H7 (cell line): Measurements from ENCODE around the gene NIT1. TPM values are rescaled to one million over a fixed set of nuclear protein-coding genes. Genes with fewer than 3 reads are reported as not detected.
"Not testable (repeated sequence)": the region's sequence is repeated elsewhere in the genome, so short reads cannot be mapped to it uniquely, and the experiment has no call there.

Experiments
- DNase-seq: peaks from one replicate; pipeline ENCODE4 v3.0.0; 2012
- H3K27me3 ChIP-seq: 2 replicates; pipeline ENCODE4 v1.6.0; 2011; ENCODE audit warnings: mild to moderate bottlenecking, low read length; ENCODE audit not compliant: control insufficient read depth, insufficient read depth
- H3K36me3 ChIP-seq: replicated peaks from 2 replicates; pipeline ENCODE4 v1.5.1; 2011; ENCODE audit warnings: low read length; ENCODE audit not compliant: control insufficient read depth, insufficient read depth
- H3K4me3 ChIP-seq: 2 replicates; pipeline ENCODE4 v1.5.1; 2011; ENCODE audit warnings: low read depth, mild to moderate bottlenecking, control low read depth, low read length, moderate library complexity; ENCODE audit not compliant: insufficient read depth
- total RNA-seq: library from RNA; depleted of rRNA; stranded (reverse); fragments of >200 nt; shearing (Covaris generic); gene quantifications from 2 replicates; pipeline ENCODE4 v1.2.3, GENCODE V29; 2014

The NIT1 gene
- total RNA-seq, 1 experiment from 2014 or later, result 81.5 TPM

DNA sequence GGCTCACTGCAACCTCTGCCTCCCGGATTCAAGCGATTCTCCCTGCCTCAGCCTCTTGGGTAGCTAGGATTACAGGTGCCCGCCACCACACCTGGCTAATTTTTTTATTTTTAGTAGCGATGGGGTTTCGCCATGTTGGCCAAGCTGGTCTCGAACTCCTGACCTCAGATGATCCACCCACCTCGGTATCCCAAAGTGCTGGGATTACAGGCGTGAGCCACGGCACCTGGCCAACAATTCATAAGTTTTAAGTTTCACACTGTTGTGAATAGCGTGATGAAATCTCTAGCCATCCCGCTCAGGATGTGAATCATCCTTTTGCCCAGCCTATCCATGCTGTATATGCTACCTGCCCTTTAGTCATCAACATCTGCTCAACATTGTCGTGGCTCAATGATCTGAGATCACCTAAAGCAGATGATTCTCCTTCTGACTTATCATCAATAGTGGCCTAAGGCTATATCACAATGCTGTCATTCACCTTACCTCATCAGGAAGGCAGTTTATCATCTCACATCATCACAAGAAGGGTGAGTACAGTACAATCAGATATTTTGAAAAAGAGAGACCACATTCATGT, 2.7 kb upstream of the NIT1 start:
- no peak for DNase-seq
- H3K36me3 ChIP-seq, result peaks cover 6% of the 10 kb centered on the region
- no peak overlapping the region for H3K4me3 ChIP-seq
- no peaks in the 10 kb centered on the region for H3K27me3 ChIP-seq

DNA sequence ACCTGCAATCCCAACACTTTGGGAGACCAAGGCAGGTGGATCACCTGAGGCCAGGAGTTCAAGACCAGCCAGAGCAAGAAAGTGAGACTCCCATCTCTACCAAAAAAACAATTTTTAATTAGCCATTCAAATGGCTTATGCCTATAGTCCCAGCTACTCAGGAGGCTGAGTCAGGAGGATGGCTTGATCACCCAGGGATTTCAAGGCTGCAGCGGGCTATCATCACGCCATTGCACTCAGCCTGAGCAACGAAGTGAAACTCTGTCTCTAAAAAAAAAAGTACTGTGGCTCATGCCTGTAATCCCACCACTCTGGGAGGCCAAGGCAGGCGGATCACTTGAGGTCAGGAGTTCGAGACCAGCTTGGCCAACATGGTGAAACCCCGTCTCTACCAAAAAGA, 1.9 kb upstream of the NIT1 start:
- not testable (repeated sequence) for H3K27me3 ChIP-seq, H3K36me3 ChIP-seq, DNase-seq, H3K4me3 ChIP-seq

DNA sequence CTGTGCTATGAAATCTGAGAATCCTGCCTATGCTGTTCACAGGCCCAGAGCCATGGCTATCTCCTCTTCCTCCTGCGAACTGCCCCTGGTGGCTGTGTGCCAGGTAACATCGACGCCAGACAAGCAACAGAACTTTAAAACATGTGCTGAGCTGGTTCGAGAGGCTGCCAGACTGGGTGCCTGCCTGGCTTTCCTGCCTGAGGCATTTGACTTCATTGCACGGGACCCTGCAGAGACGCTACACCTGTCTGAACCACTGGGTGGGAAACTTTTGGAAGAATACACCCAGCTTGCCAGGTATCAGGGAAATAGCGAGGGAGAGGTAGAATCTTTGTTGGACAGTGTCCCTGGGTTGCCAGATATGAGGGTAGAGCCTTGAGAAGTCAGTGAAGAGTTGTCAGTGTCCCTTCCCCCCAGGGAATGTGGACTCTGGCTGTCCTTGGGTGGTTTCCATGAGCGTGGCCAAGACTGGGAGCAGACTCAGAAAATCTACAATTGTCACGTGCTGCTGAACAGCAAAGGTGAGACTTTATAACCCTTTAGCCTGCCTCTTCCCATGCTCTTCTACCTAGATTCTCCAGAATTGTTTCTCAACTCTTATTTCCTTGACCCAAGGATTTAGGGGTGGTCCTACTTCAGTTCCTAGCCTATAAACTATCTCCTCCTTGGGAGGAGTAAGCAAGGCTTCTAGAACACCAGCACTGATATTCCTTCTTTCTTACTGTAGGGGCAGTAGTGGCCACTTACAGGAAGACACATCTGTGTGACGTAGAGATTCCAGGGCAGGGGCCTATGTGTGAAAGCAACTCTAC, 1.4 kb downstream of the NIT1 start:
- Histone ChIP-seq H3K4me3 (peak overlapping the region; percentile 91; the same call in 1 of the 2 replicates), H3K27me3 (no peaks in the 10 kb centered on the region), H3K36me3 (peaks cover 35% of the 10 kb centered on the region)
- DNase-seq, result peak; percentile 81

DNA sequence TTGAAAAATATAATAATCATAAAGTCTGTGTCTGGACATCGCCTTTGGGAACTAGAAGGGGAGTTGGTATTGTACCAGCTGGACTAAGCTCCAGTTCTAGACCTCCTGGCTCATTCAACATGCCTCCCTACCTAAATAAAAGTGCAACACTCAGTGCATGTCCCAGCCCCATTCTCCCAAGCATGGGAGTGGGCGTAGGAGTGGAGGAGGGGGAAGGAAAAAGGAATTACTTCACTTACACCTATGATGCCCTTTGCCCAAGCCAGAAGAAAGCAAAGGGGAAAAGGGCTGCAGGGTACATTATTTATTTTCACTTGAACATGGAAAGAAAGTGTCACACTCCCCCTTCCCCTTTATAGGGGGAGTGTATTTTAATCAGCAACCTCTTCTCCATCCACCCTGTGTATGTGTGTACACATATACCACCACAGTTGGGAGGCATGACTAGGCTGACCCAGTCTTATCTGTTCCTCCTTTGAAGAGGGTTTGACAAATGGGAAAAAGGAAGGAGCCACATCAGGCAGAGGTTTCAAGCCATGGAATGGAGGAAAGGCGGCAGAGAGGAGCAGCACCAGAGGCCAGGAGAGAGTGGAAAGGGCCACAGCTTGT, 3.2 kb downstream of the NIT1 start:
- no peak overlapping the region for H3K4me3 ChIP-seq
- H3K27me3 ChIP-seq, result no peaks in the 10 kb centered on the region
- peaks cover 36% of the 10 kb centered on the region for H3K36me3 ChIP-seq
- no peak for DNase-seq

DNA sequence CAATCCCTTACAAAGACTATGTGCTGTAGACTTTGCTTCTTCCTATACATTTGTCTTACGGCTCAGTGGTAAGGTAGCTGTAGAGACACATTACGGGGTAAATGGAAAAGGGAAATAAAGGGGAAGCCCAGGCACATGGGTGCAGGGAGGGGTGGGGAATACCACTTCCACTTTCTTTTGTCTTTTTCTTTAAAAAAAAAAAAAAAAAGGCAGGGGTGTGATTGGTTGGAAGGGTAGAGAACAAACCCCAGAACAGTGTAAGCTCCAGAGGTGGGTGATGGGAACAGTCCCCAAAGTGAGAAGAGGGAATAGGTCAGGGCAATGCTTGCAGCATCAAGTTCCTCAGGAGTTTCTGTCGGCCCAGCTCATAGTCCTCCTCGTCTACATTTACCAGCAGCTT, 3.9 kb downstream of the NIT1 start:
- H3K4me3 ChIP-seq, result no peak overlapping the region
- no peaks in the 10 kb centered on the region for H3K27me3 ChIP-seq
- DNase-seq, result no peak
- H3K36me3 ChIP-seq, result peaks cover 36% of the 10 kb centered on the region

DNA sequence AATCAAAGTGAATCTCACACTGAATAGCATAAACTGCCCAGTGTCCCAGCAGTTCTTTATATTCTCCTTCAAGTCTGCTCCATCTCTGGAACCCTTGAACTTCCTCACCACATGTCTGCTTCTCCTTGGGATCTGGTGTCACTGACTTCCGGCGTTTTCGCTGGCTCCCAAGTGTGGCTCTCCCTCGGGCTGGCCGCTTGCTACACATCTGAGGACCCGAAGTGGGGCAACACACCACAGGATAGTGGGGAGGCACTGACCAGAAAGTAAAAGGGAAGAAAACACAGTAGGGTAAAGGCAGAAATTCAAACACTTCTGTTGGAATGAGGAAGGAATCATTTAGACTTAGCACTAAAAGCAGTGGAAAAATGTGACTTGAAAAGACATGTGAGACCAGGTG, 5.1 kb downstream of the NIT1 start:
- DNase-seq, result no peak
- peaks cover 36% of the 10 kb centered on the region for H3K36me3 ChIP-seq
- H3K27me3 ChIP-seq, result no peaks in the 10 kb centered on the region

DNA sequence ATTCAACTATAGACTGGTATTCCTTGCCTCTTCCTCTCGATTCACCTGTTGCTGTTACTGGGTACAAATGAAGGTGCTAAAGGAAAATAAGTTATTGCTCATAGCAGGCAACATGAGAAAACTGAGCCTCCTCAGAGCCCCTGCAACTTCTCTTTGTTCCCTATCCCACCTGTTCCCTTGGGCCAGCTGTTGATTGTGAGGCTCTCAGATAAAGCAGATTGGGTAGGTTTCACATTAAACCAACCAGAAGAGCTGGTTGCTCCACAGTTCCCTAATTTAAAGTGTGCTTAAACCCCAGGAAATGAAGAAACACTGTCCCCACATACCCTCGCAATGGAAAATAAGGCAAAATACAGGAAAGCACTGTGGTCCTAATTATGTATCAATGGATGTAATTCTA, 9.7 kb downstream of the NIT1 start:
- Histone ChIP-seq H3K4me3 (no peak overlapping the region), H3K36me3 (peaks cover 15% of the 10 kb centered on the region), H3K27me3 (no peaks in the 10 kb centered on the region)
- no peak for DNase-seq

More for the DNA sequence above, 5.1 kb downstream of the NIT1 start:
- H3K4me3 ChIP-seq, result no peak overlapping the region

DNA sequence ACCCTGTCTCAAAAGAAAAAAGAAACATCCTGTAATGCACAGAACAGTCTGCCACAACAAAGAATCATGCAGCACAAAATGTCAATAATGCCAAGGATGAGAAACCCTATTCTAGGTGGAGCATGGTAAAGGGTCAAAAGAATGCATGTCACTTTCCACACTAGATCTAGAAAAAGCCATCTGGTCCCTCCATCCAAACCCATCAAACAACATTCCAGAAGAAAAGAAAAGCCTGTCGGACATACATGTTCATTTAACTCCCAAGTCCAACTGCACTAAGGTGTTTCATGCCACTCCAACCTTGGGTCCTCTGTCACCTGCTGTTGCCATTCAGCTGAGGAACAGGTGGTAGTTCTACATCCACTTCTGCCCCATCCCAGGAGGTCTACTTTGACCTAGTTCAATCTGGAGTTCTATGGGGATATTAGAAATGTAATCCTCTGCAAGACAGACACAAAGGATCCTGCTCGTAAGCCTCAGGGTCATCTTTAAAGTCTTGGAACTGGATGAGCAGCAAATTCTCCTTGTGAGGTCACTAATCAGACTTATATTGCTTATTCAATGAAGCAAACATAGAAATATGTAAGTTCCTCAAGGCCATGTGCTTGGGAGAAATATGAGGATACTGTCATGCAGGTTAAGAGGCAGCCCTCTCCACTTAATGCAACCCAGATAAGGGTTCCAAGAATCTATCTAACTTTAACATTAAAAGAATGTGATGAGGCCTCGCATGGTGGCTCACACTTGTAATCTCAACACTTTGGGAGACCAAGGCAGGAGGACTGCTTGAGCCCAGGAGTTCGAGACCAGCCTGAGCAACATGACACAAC, 10.9 kb downstream of the NIT1 start:
- Histone ChIP-seq H3K36me3 (peaks cover 7% of the 10 kb centered on the region), H3K4me3 (no peak overlapping the region), H3K27me3 (no peaks in the 10 kb centered on the region)
- DNase-seq, result no peak

DNA sequence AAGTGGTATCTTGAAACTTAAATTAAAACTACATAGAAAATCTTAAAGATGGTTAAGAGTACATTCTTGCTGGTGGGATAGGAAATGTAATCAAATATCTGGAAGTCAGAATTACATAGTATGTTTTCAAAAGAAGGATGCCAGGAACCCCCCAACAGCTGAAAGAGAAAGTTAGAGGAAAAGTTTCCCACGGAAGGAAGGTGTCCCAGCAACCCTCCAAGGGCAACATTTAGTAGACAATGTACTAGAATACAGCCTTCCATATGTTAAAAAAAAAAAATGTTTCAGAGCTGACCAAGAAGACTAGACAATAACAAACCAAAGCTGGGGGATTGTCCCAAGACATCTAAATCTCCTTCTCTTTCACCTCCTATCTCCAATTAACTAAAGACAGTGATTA, 12.4 kb downstream of the NIT1 start:
- Histone ChIP-seq H3K4me3 (no peak overlapping the region), H3K36me3 (peaks cover 3% of the 10 kb centered on the region), H3K27me3 (no peaks in the 10 kb centered on the region)
- no peak for DNase-seq

DNA sequence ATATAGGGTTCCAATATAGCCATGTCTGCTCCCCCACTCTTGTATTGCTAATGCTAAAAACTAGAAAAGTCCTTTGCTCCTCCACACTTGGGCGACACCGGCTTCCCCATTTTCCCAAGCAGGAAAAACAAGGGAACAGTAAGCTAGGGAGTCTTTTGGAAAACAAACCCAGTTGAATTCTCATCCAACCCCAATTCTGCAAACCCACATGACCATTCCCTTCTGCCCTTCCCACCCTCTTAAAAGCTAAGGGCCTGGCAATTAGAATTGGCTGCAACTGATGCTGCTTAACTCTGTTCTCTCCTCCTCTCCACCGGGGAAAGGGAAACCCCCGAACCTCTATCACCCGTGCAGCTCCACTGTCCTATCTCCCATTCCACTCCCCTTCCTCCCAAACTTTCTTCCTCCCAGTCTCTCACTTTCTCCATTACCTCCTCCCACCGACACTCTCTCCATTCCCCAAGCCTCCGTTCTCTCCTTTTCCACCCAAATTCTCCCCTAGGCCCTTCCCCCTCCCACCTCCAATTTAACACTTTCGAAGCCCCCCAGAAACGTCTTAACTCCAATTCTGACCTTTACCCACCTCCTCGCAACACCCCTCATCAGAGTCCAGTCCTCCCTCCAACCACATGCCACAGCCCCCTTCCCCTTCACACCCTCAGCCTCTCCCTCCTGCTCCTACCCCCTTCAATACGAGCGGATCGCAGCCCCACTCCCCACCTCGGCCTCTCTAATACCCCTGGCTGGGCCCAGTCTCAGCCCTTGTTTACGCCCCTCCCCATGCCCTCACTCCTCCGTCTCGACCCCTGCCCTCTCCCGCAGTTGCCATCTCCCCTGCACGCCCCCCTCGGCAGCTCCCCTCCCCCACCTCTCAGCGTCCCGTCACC, 13.9 kb downstream of the NIT1 start:
- DNase-seq, result no peak
- no peaks in the 10 kb centered on the region for H3K27me3 ChIP-seq
- H3K36me3 ChIP-seq, result peaks cover 3% of the 10 kb centered on the region
- peak overlapping the region; percentile 74 for H3K4me3 ChIP-seq

DNA sequence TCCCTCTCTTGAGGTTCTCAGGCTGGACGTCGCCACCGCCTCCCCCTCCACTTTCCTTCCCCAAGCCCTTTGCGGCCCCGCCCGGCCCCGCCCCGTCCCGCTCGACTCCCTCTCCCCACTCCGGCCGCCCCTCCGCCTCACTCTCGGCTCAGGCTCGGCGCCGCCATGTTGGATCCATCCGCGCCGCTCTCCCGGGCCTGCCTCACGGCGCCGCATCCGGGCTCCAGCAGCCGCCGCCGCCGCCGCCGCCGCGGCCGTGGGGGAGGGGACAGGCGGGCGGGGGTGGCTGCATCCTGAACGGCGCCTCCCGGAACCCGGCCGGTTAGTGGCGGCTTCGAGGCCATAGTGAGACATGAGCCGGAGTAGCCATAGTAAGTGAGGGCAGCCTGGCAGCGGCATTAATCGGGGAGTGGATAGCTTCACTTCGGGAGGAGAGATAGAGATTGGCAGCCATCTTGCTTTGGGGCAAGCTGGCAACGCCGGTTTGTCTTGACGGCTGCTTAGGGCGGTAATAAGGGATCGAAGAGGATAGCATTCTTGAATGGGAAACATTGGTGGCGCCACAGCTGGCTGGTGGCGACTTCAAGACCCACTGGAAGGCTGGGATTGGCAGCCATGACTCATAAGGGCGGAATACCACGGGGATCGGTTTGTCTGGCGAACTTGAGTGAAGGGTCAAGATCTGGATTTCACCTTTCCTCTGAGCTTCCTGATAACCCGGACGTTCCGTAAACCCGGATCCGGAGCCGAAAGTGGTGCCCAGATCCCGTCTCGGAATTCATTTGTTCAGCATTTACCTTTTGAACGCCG, 14.7 kb downstream of the NIT1 start, which contains the start of gene DEDD:
DEDD (minus strand) TSS at position 258 of the 810 bp plus-strand sequence. CDS start 8,205 bp downstream, outside the sequence.
- no peaks in the 10 kb centered on the region for H3K27me3 ChIP-seq
- peaks cover 3% of the 10 kb centered on the region for H3K36me3 ChIP-seq
- peak; percentile 97 for DNase-seq
- peak within 1 kb of the TSS; percentile 74 for H3K4me3 ChIP-seq

DNA sequence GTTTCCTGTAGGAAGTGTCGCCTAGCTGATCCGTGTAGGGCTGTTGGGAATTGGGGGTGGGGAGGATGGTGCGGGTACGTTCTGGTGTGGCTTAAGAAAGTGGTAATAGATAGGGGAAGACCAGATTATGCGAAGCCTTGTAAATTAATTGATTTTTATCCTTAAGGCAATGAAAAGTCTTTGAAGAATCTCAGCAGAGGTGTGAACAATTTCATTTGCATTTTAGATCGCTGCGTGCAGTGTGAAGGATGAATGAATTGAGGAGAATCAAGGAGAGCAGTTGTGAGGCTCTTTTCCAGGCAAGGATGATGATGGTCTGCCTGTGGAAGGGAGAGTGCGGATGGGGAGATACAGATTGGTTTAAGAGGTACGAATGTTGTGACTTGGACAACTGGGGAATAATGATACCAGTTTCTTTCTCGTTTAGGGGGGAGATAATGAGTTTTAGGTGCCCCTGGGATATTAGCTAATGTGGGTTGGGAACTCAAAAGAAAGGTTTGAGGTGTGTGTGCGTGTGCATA, 15.4 kb downstream of the NIT1 start:
- Histone ChIP-seq H3K4me3 (peak overlapping the region; percentile 74), H3K36me3 (peaks cover 3% of the 10 kb centered on the region), H3K27me3 (no peaks in the 10 kb centered on the region)
- DNase-seq, result peak; percentile 33

DNA sequence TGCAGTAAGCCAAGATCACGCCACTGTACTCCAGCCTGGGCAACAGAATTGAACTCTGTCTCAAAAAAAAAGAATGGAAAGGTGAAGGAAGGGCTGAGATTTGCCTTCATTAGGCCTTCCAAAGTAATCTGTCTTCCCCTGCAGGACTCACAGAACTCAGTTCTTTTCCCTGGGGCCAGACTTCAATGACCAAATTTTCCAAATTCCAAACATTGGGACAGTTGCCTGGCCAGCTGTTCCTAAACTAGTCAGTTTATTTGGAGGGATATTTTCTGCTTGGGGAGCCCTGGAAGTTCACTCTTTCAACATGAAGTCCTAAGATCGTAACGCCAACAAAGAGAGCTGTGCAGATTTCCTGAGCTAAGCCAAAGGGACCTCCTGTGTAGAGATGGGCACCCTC, 20.0 kb downstream of the NIT1 start:
- H3K4me3 ChIP-seq, result no peak overlapping the region
- H3K27me3 ChIP-seq, result no peaks in the 10 kb centered on the region
- no peak for DNase-seq
- H3K36me3 ChIP-seq, result no peaks in the 10 kb centered on the region
